Measurements from ENCODE around the gene MTX3. TPM values are rescaled to one million over a fixed set of nuclear protein-coding genes. Genes with fewer than 3 reads are reported as not detected.
A peak's percentile ranks its signal among the peaks of the same experiment; 100 is the strongest.

Gene MTX3, protein sequence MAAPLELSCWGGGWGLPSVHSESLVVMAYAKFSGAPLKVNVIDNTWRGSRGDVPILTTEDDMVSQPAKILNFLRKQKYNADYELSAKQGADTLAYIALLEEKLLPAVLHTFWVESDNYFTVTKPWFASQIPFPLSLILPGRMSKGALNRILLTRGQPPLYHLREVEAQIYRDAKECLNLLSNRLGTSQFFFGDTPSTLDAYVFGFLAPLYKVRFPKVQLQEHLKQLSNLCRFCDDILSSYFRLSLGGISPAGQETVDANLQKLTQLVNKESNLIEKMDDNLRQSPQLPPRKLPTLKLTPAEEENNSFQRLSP
- total RNA-seq (2014; rRNA removed; shearing (Covaris generic)), result 27.1 and 28.8 TPM in 2 replicates

DNA sequence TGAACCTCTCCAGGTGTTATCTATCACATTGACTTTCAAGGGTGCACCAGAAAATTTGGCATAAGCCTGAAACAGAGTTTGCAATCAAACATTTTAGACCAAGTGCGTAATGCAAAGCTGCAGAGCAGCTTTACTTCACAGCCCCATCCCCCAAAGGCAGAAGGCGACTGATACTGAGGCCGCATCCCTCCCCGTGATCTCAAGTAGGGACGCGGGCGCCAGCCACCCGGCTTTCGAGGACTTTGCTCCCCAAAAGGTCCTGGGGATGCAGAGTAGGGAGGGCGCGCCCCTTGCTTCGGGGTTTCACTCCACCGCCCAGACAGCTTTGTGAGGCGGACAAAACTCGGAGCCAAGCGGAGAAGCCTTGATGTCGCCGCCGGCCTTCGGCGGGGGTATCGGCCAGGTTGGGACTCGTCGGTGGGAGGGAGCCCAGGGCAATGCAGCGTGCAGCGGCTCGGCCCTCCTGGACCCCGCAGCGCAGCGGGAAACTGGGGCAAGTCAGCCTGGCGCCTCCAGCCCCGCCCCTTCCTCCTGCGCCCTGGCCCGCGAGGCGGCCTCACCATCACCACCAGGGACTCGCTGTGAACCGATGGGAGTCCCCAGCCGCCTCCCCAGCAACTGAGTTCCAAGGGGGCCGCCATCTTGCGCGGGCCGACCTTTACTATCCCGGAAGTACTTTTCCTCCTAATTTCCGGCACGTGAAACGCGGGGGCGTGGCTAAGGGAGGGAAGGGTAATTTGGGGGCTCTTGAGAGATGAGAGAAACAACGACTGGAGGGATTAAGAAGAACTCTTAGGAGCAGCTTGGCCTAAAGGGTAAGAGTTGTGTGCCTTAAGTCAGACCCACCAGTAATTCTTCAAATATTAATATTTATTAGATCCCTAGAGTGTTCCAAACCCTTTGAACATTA is at the start of gene MTX3:
MTX3 (minus strand) TSS at position 665 of the 910 bp plus-strand sequence; CDS start at position 641, 24 bp downstream.
- Histone ChIP-seq H3K4me1 (peaks cover 4% of the 10 kb centered on the region; the same call in 1 of the 2 replicates), H3K9me3 (replicated peaks) (no peaks in the 10 kb centered on the region), H3K36me3 (peaks cover 31% of the 10 kb centered on the region), H3K27me3 (no peaks in the 10 kb centered on the region), H3K4me3 (peak within 1 kb of the TSS; percentile 71), H3K27ac (peak within 1 kb of the TSS; percentile 74)
- DNase-seq, result peak; percentile 95 to 97

DNA sequence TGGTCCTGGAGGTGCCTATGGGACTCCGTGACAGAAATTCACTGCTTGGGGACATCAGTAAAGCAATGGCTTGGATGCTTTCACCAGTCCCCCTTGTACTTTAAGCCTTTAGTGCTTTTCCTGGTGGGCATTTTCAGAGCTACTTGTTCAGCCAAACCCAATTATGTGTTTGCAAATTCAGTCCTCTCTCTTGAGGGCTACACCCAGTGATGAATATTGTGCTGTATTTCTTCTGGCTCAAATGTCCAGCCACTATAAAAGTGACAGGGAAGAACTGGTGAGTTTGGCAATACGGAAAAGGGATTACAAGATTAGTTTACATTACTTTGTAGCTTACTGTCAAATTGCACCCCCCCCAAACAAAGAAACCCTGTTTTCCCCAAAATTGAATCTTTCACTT is 48.6 kb upstream of the MTX3 start:
- Histone ChIP-seq H3K4me3 (no peak overlapping the region), H3K36me3 (no peaks in the 10 kb centered on the region), H3K27me3 (no peaks in the 10 kb centered on the region), H3K4me1 (peaks cover 12% of the 10 kb centered on the region; the same call in 1 of the 2 replicates), H3K9me3 (replicated peaks) (0 out of 2 replicates have a peak, but pooled peaks cover 3% of the 10 kb centered on the region), H3K27ac (no peak overlapping the region)
- no peak for DNase-seq

DNA sequence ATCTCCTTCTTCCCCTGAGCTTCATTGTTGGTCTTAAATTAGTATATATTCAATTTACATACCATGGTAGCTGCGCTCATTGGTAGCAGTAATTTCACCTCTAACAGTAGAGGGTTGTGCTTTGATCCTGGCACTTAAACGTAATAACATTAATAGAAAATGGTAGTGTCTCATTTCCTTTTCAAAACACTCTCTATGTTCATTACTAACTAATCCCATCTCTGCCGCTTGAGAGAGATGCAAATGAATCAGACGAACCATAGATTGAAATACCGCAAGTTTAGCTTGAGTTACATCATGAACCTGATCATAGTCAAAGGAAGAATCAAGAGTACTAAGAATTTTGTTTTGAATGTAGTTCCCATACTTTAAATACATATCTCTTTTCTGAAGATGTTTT is 46.3 kb upstream of the MTX3 start:
- H3K4me1 ChIP-seq, result peaks cover 12% of the 10 kb centered on the region; the same call in 1 of the 2 replicates
- DNase-seq, result no peak
- H3K36me3 ChIP-seq, result no peaks in the 10 kb centered on the region
- 0 out of 2 replicates have a peak, but pooled peaks cover 3% of the 10 kb centered on the region for H3K9me3 ChIP-seq (replicated peaks)
- H3K4me3 ChIP-seq, result no peak overlapping the region
- H3K27me3 ChIP-seq, result no peaks in the 10 kb centered on the region
- H3K27ac ChIP-seq, result no peak overlapping the region

DNA sequence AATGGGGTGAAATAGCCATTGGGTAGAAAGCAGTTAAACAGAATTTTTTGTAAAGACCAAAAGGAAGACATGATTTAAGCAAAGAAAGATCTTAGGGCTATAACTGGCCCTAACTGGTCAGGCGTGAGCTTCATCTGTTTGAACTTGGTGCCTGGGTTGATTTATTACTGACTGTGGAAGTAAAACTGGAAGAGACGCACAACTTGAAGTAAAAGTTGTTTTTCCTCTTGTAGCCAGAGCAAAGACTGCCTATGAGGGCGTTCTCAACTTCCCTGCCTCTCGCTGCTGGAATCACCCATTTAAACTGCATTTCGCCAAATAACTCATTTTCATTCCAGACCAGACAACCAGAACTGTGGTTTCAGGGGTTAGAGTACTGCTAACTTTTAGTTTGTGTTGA is 45.6 kb upstream of the MTX3 start:
- Histone ChIP-seq H3K27ac (no peak overlapping the region), H3K36me3 (no peaks in the 10 kb centered on the region), H3K9me3 (replicated peaks) (0 out of 2 replicates have a peak, but pooled peaks cover 3% of the 10 kb centered on the region), H3K27me3 (no peaks in the 10 kb centered on the region), H3K4me3 (no peak overlapping the region), H3K4me1 (peaks cover 6% of the 10 kb centered on the region; the same call in 1 of the 2 replicates)
- no peak for DNase-seq

- no peak overlapping the region for H3K4me3 ChIP-seq
- no peak overlapping the region for H3K27ac ChIP-seq
- DNase-seq, result no peak
Observed at GRCh38 chr5:80035839-80036238, 44.8 kb upstream of the MTX3 start.

DNA sequence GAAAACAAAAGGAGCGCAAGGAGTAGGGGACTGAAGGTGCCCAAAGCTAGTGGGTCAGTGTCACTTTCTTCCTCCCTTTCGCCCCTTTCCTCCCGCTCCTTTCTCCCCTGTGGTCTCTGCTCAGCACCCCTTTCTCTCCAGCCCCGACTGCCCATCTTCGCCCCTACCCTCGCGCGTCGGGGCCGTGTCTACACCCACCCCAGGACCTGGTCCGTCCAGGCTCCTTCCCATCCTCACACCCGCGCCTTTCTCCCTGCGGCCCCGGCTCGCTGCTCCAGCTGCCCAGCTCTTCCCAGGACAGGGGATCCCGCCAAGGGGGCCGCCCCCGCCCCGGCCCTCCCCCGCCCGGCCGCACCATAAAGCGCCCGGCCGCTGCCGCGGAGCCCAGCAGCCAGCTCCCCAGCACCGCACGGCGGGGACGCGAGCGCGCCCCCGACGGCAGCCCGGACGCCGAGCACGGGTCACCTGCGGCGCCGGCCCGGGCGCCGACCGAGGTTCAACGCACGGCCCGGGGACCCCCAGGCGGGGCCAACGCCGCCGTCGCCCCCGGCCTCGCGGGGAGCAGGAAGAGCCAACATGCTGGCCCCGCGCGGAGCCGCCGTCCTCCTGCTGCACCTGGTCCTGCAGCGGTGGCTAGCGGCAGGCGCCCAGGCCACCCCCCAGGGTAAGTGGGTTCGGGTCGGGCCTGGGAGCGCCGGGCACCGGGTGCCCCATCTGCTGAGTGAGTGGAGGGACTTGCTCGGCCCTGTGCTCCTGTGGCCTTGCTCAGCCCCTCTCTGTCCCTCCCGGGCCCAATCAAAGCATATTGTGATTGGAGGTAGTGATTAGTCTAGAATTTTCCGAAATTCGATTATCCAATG is 44.1 kb upstream of the MTX3 start, which contains the start of gene THBS4:
THBS4 (plus strand) TSS at position 387 of the 860 bp plus-strand sequence; CDS start at position 577, 190 bp downstream.
- Histone ChIP-seq H3K27ac (no peak within 1 kb of the TSS), H3K36me3 (no peaks in the 10 kb centered on the region)

More at GRCh38 chr5:80035839-80036238, 44.8 kb upstream of the MTX3 start:
- 0 out of 2 replicates have a peak, but pooled peaks cover 3% of the 10 kb centered on the region for H3K9me3 ChIP-seq (replicated peaks)
- no peaks in the 10 kb centered on the region; the same call in 1 of the 2 replicates for H3K4me1 ChIP-seq
- H3K36me3 ChIP-seq, result no peaks in the 10 kb centered on the region
- H3K27me3 ChIP-seq, result no peaks in the 10 kb centered on the region

DNA sequence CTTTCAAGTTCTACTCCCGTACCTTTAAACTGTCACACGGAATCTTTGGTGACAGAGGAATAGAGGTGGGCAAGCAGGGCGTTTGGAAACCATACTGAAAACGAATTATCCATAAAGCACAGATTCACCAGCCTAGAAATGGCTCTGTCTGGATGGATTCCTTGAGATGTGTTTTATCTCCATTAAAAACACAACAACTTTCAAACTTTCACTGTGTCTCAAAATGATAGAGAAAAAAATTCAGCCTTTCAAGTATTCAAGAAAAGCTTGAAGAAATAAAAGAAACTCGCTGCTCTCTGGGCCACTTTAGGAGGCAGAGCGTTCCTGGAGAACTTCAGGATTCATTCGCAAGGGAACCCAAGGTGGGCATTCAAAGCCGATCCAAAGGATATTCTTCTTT is 43.5 kb upstream of the MTX3 start:
- Histone ChIP-seq H3K4me3 (no peak overlapping the region), H3K36me3 (no peaks in the 10 kb centered on the region), H3K4me1 (no peaks in the 10 kb centered on the region), H3K9me3 (replicated peaks) (0 out of 2 replicates have a peak, but pooled peaks cover 3% of the 10 kb centered on the region), H3K27ac (no peak overlapping the region), H3K27me3 (no peaks in the 10 kb centered on the region)
- DNase-seq, result no peak

More for the DNA sequence above, 44.1 kb upstream of the MTX3 start, which contains the start of gene THBS4:
- Histone ChIP-seq H3K9me3 (replicated peaks) (0 out of 2 replicates have a peak, but pooled peaks cover 3% of the 10 kb centered on the region), H3K4me1 (no peaks in the 10 kb centered on the region), H3K27me3 (no peaks in the 10 kb centered on the region), H3K4me3 (no peak within 1 kb of the TSS)
- DNase-seq, result no peak

DNA sequence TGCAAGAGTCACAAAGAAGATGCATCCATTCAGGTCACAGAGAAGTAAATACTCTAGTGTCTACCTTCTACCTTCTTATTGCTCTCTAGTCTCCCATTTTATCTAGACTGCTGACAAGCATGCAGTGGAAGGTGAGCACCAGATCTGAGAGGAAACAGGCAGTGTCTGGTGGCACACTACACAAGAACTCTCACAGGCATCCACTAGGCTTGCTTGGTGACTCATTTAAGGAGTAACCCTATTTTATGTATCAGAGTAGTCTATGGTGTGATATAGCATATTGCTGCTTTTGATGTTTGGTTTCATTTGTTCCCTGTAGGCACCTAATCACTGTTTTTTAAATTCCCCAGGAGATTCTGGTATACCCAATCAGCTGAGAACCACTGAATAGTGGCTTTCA is 42.5 kb upstream of the MTX3 start:
- H3K27me3 ChIP-seq, result no peaks in the 10 kb centered on the region

GRCh38 chr5:80031109-80031508 is 40.0 kb upstream of the MTX3 start:
- Histone ChIP-seq H3K27ac (no peak overlapping the region), H3K4me1 (no peaks in the 10 kb centered on the region), H3K27me3 (no peaks in the 10 kb centered on the region), H3K9me3 (replicated peaks) (0 out of 2 replicates have a peak, but pooled peaks cover under 1% of the 10 kb centered on the region), H3K4me3 (no peak overlapping the region), H3K36me3 (no peaks in the 10 kb centered on the region)
- no peak for DNase-seq

More for the DNA sequence above, 42.5 kb upstream of the MTX3 start:
- no peak for DNase-seq
- H3K4me3 ChIP-seq, result no peak overlapping the region
- no peak overlapping the region for H3K27ac ChIP-seq
- no peaks in the 10 kb centered on the region for H3K4me1 ChIP-seq
- 0 out of 2 replicates have a peak, but pooled peaks cover 3% of the 10 kb centered on the region for H3K9me3 ChIP-seq (replicated peaks)
- H3K36me3 ChIP-seq, result no peaks in the 10 kb centered on the region

GRCh38 chr5:80026841-80027240 is 35.8 kb upstream of the MTX3 start:
- no peak overlapping the region for H3K4me3 ChIP-seq
- no peaks in the 10 kb centered on the region for H3K36me3 ChIP-seq
- no peaks in the 10 kb centered on the region for H3K27me3 ChIP-seq
- no peaks in the 10 kb centered on the region for H3K4me1 ChIP-seq
- H3K9me3 ChIP-seq (replicated peaks), result no peaks in the 10 kb centered on the region
- DNase-seq, result no peak
- H3K27ac ChIP-seq, result no peak overlapping the region

- Histone ChIP-seq H3K27me3 (no peaks in the 10 kb centered on the region), H3K4me1 (no peaks in the 10 kb centered on the region), H3K4me3 (no peak overlapping the region), H3K9me3 (replicated peaks) (no peaks in the 10 kb centered on the region), H3K27ac (no peak overlapping the region), H3K36me3 (no peaks in the 10 kb centered on the region)
- DNase-seq, result no peak
Observed at GRCh38 chr5:80025069-80025468, 34.0 kb upstream of the MTX3 start.

GRCh38 chr5:80010754-80011392 is 19.8 kb upstream of the MTX3 start:
- no peaks in the 10 kb centered on the region for H3K4me1 ChIP-seq
- no peak for DNase-seq
- no peaks in the 10 kb centered on the region for H3K9me3 ChIP-seq (replicated peaks)
- no peak overlapping the region for H3K27ac ChIP-seq
- H3K36me3 ChIP-seq, result no peaks in the 10 kb centered on the region
- no peak overlapping the region for H3K4me3 ChIP-seq
- no peaks in the 10 kb centered on the region for H3K27me3 ChIP-seq

DNA sequence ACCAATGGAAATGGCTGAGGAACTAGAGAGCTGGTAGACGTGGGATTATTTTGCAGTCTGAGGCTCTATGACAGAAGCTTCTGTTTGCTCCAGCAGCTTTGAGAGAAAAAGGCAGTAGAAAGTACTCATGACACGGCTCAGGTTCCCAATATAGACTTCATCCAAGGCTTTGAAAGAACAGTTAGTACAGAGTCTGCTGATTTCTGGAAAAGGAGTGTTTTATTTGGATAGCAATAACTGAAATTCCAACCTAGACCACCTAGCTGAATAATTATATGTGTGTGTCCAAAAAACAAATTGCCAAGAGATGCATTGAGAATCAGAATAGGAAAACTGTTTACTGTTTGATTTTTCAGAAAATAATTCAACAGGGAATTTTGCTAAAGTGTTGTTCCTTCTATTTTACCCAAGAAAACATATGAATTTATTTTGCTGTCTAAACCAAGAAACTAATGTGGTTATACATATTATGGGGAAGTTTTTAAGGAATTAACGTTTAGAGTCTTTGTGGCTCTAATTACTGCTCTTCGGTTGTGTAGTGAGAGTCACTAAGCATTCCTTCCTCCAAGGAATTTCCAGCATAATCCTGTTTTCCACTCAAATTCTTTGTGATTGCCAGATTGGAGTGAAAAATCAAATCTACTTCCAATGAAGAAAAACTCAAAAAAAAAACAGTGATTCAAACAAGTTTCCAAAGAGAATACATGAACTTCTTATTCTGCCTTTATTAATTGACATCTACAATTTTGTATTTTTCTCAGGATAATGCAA is 18.1 kb upstream of the MTX3 start:
- no peaks in the 10 kb centered on the region for H3K9me3 ChIP-seq (replicated peaks)
- no peaks in the 10 kb centered on the region for H3K27me3 ChIP-seq
- no peaks in the 10 kb centered on the region for H3K4me1 ChIP-seq
- DNase-seq, result no peak
- H3K4me3 ChIP-seq, result no peak overlapping the region
- no peak overlapping the region for H3K27ac ChIP-seq
- no peaks in the 10 kb centered on the region for H3K36me3 ChIP-seq
